H9 (cell line): ENCODE results near the gene CROCC2. TPM values are rescaled to one million over a fixed set of nuclear protein-coding genes. Genes with fewer than 3 reads are reported as not detected.

Experiments
- DNase-seq: peaks from one replicate; pipeline ENCODE4 v3.0.0-alpha.2; 2017
- H2AFZ ChIP-seq: one replicate; pipeline ENCODE4 v1.6.1; 2013; ENCODE audit warnings: mild to moderate bottlenecking, low read length, control low read depth, moderate library complexity
- H2AK5ac ChIP-seq: 2 replicates; pipeline ENCODE4 v1.6.1; 2013; ENCODE audit warnings: low read length, control low read depth, mixed read lengths; ENCODE audit not compliant: insufficient read length
- H2BK120ac ChIP-seq: one replicate; pipeline ENCODE4 v1.6.1; 2013; ENCODE audit warnings: low read depth, mild to moderate bottlenecking, low read length, control low read depth, inconsistent platforms; ENCODE audit not compliant: poor library complexity, severe bottlenecking
- H2BK12ac ChIP-seq: 2 replicates; pipeline ENCODE4 v1.6.1; 2013; ENCODE audit warnings: low read length, control low read depth, mixed read lengths, low read depth; ENCODE audit not compliant: insufficient read length
- H2BK15ac ChIP-seq: 2 replicates; pipeline ENCODE4 v1.6.1; 2013; ENCODE audit warnings: low read depth, low read length, control low read depth
- H2BK20ac ChIP-seq: one replicate; pipeline ENCODE4 v1.6.1; 2013; ENCODE audit warnings: low read depth, mild to moderate bottlenecking, low read length, control low read depth, inconsistent platforms; ENCODE audit not compliant: poor library complexity, severe bottlenecking
- H2BK5ac ChIP-seq: 2 replicates; pipeline ENCODE4 v1.6.1; 2013; ENCODE audit warnings: low read length, control low read depth, mixed read lengths; ENCODE audit not compliant: insufficient read length
- H3K14ac ChIP-seq: 2 replicates; pipeline ENCODE4 v1.6.1; 2013; ENCODE audit warnings: low read length, control low read depth; ENCODE audit not compliant: insufficient read depth
- H3K18ac ChIP-seq: 2 replicates; pipeline ENCODE4 v1.6.1; 2013; ENCODE audit warnings: low read depth, mild to moderate bottlenecking, mixed read lengths, low read length, control low read depth; ENCODE audit not compliant: insufficient read length
- H3K23ac ChIP-seq: 2 replicates; pipeline ENCODE4 v1.6.1; 2013; ENCODE audit warnings: low read length, control low read depth, mixed read lengths, low read depth; ENCODE audit not compliant: insufficient read length
- H3K23me2 ChIP-seq: 2 replicates; pipeline ENCODE4 v1.6.1; 2013; ENCODE audit warnings: low read depth, mild to moderate bottlenecking, mixed read lengths, low read length, control low read depth; ENCODE audit not compliant: insufficient read length, poor library complexity, severe bottlenecking
- H3K27ac ChIP-seq: 2 replicates; pipeline ENCODE4 v1.5.1; 2013; ENCODE audit warnings: low read length, control low read depth, mixed read lengths, low read depth; ENCODE audit not compliant: insufficient read length
- H3K27me3 ChIP-seq: 2 replicates; pipeline ENCODE4 v1.6.1; 2013; ENCODE audit warnings: low read length, control low read depth, inconsistent platforms; ENCODE audit not compliant: insufficient read depth
- H3K4ac ChIP-seq: 2 replicates; pipeline ENCODE4 v1.6.1; 2013; ENCODE audit warnings: low read depth, mild to moderate bottlenecking, control low read depth, inconsistent platforms, low read length, moderate library complexity
- H3K4me1 ChIP-seq: 2 replicates; pipeline ENCODE4 v1.6.1; 2013; ENCODE audit warnings: low read length, control low read depth, inconsistent platforms; ENCODE audit not compliant: insufficient read depth
- H3K4me2 ChIP-seq: 2 replicates; pipeline ENCODE4 v1.6.1; 2013; ENCODE audit warnings: low read length, control low read depth, mixed read lengths; ENCODE audit not compliant: insufficient read length, insufficient read depth
- H3K56ac ChIP-seq: 2 replicates; pipeline ENCODE4 v1.6.1; 2013; ENCODE audit warnings: low read depth, mild to moderate bottlenecking, mixed read lengths, low read length, control low read depth; ENCODE audit not compliant: insufficient read length
- H3K79me1 ChIP-seq: 2 replicates; pipeline ENCODE4 v1.6.1; 2013; ENCODE audit warnings: low read depth, mild to moderate bottlenecking, moderate library complexity, low read length, control low read depth, inconsistent platforms; ENCODE audit not compliant: insufficient read depth, poor library complexity, severe bottlenecking
- H3K79me2 ChIP-seq: 2 replicates; pipeline ENCODE4 v1.6.1; 2013; ENCODE audit warnings: low read length, control low read depth, inconsistent platforms; ENCODE audit not compliant: insufficient read depth
- H3K9ac ChIP-seq: 2 replicates; pipeline ENCODE4 v1.6.1; 2013; ENCODE audit warnings: low read length, control low read depth, mixed read lengths; ENCODE audit not compliant: insufficient read length; ENCODE audit errors: extremely low read depth
- H3K9me3 ChIP-seq: one replicate; pipeline ENCODE4 v1.6.1; 2013; ENCODE audit warnings: low read depth, low read length, inconsistent platforms; ENCODE audit not compliant: control insufficient read depth
- H3T11ph ChIP-seq: one replicate; pipeline ENCODE4 v1.6.1; 2013; ENCODE audit warnings: mild to moderate bottlenecking, low read length, control low read depth, inconsistent platforms
- H4K20me1 ChIP-seq: one replicate; pipeline ENCODE4 v1.6.1; 2013; ENCODE audit not compliant: control insufficient read depth, insufficient read length, insufficient read depth
- H4K5ac ChIP-seq: 2 replicates; pipeline ENCODE4 v1.6.1; 2013; ENCODE audit warnings: low read depth, mild to moderate bottlenecking, mixed read lengths, low read length, control low read depth; ENCODE audit not compliant: insufficient read length
- H4K8ac ChIP-seq: replicated peaks from 2 replicates; pipeline ENCODE4 v1.6.1; 2013; ENCODE audit warnings: low read length, control low read depth, mixed read lengths, low read depth; ENCODE audit not compliant: insufficient read length
- H4K91ac ChIP-seq: 2 replicates; pipeline ENCODE4 v1.6.1; 2013; ENCODE audit warnings: low read depth, mild to moderate bottlenecking, moderate library complexity, mixed read lengths, low read length, control low read depth; ENCODE audit not compliant: insufficient read length
- H3K27ac Mint-ChIP-seq, 3 experiments: 2 replicates in 2 of 3; 3 replicates in 1 of 3; pipeline ENCODE4 v1.8.0; 2020 to 2021; ENCODE audit warnings: mixed read lengths in 3 of 3, mild to moderate bottlenecking in 1 of 3, moderate library complexity in 1 of 3
- H3K27me3 Mint-ChIP-seq: 2 replicates; pipeline ENCODE4 v1.8.0; 2021; ENCODE audit warnings: low read depth, mild to moderate bottlenecking, moderate library complexity, mixed read lengths
- H3K36me3 Mint-ChIP-seq, 3 experiments: 2 replicates in 2 of 3; 3 replicates in 1 of 3; pipeline ENCODE4 v1.8.0; 2020 to 2021; ENCODE audit warnings: low read depth in 3 of 3, mixed read lengths in 3 of 3; ENCODE audit not compliant: insufficient read depth in 1 of 3
- H3K4me1 Mint-ChIP-seq, 2 experiments: 2 replicates each; pipeline ENCODE4 v1.8.0; 2020; ENCODE audit warnings: mixed read lengths in 2 of 2
- H3K4me3 Mint-ChIP-seq, 2 experiments: 2 replicates in 1 of 2; 3 replicates in 1 of 2; pipeline ENCODE4 v1.8.0; 2020 to 2021; ENCODE audit warnings: mild to moderate bottlenecking in 2 of 2, mixed read lengths in 2 of 2, moderate library complexity in 1 of 2
- H3K9me3 Mint-ChIP-seq, 2 experiments: 2 replicates in 1 of 2; 3 replicates in 1 of 2; pipeline ENCODE4 v1.8.0; 2020; ENCODE audit warnings: mild to moderate bottlenecking in 2 of 2, mixed read lengths in 2 of 2, moderate library complexity in 1 of 2
- CTCF ChIP-seq: fragments of 200-600 bp; sonication (generic); conservative IDR thresholded peaks from 3 replicates; pipeline ENCODE4 v1.8.0; 2021; ENCODE audit warnings: antibody characterized with exemption, mild to moderate bottlenecking
- WGBS: extraction: QIAGEN DNeasy Blood & Tissue Kit; methylation state at CpG from one replicate; pipeline ENCODE4 v1.1.7; 2013; ENCODE audit warnings: missing lambda C conversion rate, low lambda C conversion rate, mixed read lengths; ENCODE audit not compliant: insufficient read length; ENCODE audit errors: extremely low coverage; 5-methylcytosine and 5-hydroxymethylcytosine counted together
- total RNA-seq: library from RNA; stranded (reverse); gene quantifications from 2 replicates; pipeline ENCODE4 v1.2.1, GENCODE V29; 2021

Gene CROCC2
- total RNA-seq, 1 experiment from 2014 or later, result not detected

- DNase-seq, result no peak
- Mint-ChIP-seq H3K4me3 (no peak overlapping the region), H3K27me3 (no peaks in the 10 kb centered on the region)
Measured at GRCh38 chr2:240966457-240966905, 60.3 kb downstream of the CROCC2 start.

More at GRCh38 chr2:240966457-240966905, 60.3 kb downstream of the CROCC2 start:
- Histone ChIP-seq H2BK20ac (no peak overlapping the region), H3K23ac (no peak overlapping the region), H3K14ac (no peak overlapping the region), H3K79me1 (no peaks in the 10 kb centered on the region), H4K91ac (no peak overlapping the region), H2BK15ac (no peak overlapping the region), H4K20me1 (no peaks in the 10 kb centered on the region), H3K9ac (no peak overlapping the region), H3K18ac (no peak overlapping the region), H3K79me2 (no peaks in the 10 kb centered on the region), H2AK5ac (no peak overlapping the region), H3K56ac (no peak overlapping the region), H3K23me2 (no peaks in the 10 kb centered on the region), H4K8ac (no peak overlapping the region), H3K27me3 (no peaks in the 10 kb centered on the region), H3K4me1 (no peaks in the 10 kb centered on the region; the same call in 1 of the 2 replicates), H2AFZ (no peak overlapping the region), H2BK120ac (no peak overlapping the region), H2BK12ac (no peak overlapping the region), H4K5ac (no peak overlapping the region), H3K27ac (no peak overlapping the region), H3T11ph (no peak overlapping the region), H3K4ac (no peak overlapping the region), H2BK5ac (no peak overlapping the region), H3K4me2 (no peak overlapping the region), H3K9me3 (no peaks in the 10 kb centered on the region)
- WGBS, result no CpG with 5 or more reads among the region's 10 CpGs
- H3K9me3 Mint-ChIP-seq, result no peaks in the 10 kb centered on the region
- H3K27ac Mint-ChIP-seq, result no peak overlapping the region
- no peak for TF ChIP-seq CTCF
- no peaks in the 10 kb centered on the region; a peak in 1 of 7 replicates for H3K36me3 Mint-ChIP-seq
- peaks cover 3 to 4% of the 10 kb centered on the region in 2 experiments; a peak in 2 of 4 replicates for H3K4me1 Mint-ChIP-seq
